Testis (tissue), 2 donors: ENCODE results near the gene TRIM27.
"Not testable (repeated sequence)": the region's sequence is repeated elsewhere in the genome, so short reads cannot be mapped to it uniquely, and the experiment has no call there.

Experiments
- CTCF ChIP-seq, 3 experiments: fragments of 450-650 bp in 2 of 3; fragments of 200-600 bp in 1 of 3; sonication (generic) in 1 of 3; IDR thresholded peaks; one replicate each; pipeline ENCODE4 v1.5.1; 2016 to 2019; ENCODE audit warnings: antibody characterized with exemption in 3 of 3, mild to moderate bottlenecking in 2 of 3, moderate library complexity in 1 of 3
- POLR2A ChIP-seq: fragments of 450-650 bp; IDR thresholded peaks from one replicate; pipeline ENCODE4 v1.6.1; 2017; ENCODE audit warnings: antibody characterized with exemption, mild to moderate bottlenecking, moderate library complexity

- TF ChIP-seq CTCF (IDR thresholded peaks at IDR 0.05); POLR2A: not testable (repeated sequence)
Observed at GRCh38 chr6:28970056-28970455, 46.3 kb upstream of the TRIM27 start.
